GM19239 (cell line): ENCODE data around the gene CASD1.

Experiments
- DNase-seq: peaks from one replicate; pipeline ENCODE4 v3.0.0; 2011; ENCODE audit warnings: low spot score; ENCODE audit not compliant: insufficient read length
- FAIRE-seq: peaks from 2 replicates; lab custom pipeline; 2011; peaks lifted over from hg19 to GRCh38; lab: Jason Lieb, UNC

Gene CASD1

DNA sequence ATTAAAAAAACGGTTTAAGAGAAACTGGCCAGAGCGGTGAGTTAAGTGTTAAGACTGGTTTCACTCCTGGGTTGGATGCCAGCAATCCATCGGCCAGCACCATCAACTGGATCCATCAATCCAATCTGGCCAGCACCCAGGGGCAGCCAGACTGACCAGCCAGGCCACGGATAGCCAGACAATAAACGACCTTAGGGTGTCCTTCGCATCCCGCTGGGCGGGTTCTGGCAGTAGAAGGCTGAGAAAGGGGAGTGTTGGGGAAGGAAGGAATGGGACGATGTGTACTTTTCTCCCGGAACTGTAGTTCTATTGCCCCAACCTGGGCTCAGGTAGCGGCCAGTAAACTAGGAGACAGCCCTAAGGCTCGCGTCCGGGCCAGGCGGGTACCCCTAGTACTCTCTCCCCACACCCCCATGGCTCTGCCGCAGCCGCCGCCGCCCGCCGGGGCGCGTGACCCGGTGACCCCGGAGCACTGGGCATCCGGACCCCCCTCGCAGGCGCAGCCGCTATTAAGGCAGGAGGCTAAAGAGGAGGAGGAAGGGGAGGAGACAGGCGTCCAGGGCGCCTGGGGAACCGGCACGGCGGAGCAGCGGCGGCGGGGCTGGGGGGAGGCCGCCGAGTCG lies at the start of gene CASD1:
TSS of gene CASD1 (plus strand) at position 546 of the 623 bp plus-strand sequence. CDS start 276 bp downstream, outside the sequence.
- peak; percentile 14 for FAIRE-seq
- DNase-seq, result peak; percentile 65

DNA sequence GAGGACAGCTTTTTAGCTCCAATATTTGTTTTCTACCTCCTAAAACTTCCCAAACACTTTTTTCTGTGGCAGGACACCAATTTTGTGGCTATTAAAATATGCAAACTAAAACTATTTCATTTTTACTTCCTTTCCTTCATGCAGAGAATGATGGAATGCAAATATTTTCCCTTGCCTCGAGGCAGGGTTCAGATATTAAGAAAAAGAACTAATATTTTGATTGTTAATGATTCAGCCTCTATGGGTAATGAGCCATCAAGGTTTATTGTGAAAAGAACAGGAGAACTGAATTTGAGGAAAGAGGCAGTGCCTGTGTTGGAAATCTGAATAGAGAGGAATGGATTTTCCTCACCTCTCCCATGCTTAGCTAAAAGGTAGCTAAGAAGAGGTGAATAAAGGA lies 43.1 kb upstream of the CASD1 start:
- no peak for FAIRE-seq
- DNase-seq, result no peak

DNA sequence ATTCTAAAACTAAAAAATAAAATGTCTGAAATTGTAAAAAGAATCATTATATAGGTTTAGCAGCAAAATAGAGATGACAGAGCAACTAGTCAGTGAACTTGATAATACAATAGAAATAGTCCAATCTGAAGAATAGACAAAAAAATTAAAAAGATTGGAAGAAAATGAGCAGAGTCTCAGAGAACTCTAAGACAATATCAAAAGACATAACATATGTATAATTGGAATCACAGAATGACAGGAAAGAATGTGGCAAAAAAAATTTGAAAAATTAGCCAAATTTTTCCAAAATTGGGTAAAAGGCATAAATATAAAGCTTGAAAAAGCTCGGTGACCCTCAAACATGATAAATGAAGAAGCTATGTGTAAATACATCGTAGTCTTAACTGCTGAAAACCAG lies 38.0 kb upstream of the CASD1 start:
- FAIRE-seq (peak; percentile 37), DNase-seq (no peak)

DNA sequence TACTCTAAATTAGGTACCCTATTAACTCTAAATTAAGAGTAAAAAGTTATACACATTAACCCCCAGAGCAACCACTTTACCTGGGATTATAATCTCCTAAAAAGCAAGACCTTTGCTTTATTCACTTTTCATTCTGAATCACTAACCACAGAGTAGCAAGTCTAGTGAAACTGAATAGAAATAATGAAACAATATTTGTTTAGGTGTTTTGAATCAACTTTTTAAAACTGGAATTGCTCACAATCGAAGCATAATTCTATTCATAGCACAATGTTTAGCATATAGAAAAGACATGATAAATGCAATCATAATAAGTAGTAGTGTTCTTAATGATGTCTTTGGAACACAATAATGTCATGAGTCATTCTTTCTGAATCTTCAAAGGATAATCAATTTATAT lies 37.0 kb upstream of the CASD1 start:
- no peak for DNase-seq

DNA sequence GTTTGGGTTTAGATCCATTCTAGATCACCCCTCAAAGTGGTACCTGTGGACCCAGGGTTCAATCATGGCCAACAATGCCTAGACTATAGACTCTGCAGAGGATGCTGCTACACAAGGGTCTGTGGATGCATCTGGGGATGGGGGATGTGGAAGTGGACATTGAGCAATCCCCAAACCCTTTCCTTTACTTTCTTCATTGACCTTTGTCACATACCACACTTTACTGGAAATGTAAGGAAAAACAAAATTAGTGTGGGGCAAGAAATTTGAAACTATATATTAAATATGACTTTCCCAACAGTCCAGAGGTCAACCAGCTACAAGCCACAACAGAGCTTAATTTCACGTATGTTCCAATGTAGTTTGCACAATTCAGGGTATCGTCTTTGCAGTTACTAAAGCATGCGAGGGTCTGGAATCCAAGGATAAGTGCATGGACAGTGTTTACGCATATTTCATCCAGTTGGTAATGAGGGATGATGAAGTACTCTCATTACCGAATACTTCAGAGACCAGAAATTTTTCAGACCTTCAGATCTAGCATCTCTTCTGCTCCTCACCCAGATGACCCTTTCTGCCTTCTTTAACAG lies 33.3 kb upstream of the CASD1 start:
- no peak for FAIRE-seq
- DNase-seq, result no peak

More for the DNA sequence above, 37.0 kb upstream of the CASD1 start:
- no peak for FAIRE-seq

DNA sequence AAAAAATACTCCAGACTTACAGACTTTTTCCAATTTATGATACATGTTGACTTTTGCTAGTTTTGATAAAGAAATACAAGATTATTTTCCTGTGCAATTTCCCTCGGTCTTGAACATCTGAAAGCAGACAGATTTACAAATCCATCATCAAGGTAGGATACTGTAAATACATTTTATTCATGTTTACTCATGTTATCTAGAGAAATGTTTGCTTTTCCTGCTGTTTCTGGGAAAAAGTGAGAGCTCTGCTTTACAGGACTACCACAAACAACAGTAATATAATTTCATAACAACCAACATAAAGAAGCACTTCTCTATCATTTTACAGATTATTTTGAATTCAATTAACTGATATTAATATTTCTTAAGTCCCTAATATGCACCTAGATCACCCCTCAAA lies 31.7 kb upstream of the CASD1 start:
- FAIRE-seq (no peak), DNase-seq (no peak)

DNA sequence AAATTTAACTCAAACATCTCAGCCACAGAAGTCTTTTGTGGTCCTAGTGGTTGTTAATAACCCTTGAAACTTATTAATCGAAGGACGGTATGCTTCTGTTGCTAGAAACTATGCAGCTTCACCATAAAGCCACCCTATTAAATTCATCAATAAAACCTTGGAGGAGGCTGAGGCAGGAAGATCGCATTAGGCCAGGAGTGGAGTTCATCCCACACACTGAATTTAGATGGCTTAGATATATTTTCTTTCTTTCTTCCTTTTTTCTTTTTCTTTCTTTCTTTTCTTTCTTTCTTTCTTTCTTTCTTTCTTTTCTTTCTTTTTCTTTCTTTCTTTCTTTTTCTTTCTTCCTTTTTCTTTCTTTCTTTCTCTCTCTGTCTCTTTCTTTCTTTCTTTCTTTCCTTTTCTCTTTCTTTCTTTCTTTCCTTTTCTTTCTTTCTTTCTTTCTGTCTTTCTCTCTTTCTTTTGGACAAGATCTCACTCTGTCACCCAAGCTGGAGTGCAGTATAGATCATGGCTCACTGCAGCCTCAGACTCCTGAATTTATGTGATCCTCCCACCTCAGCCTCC lies 30.9 kb upstream of the CASD1 start:
- DNase-seq, result no peak
- no peak for FAIRE-seq

DNA sequence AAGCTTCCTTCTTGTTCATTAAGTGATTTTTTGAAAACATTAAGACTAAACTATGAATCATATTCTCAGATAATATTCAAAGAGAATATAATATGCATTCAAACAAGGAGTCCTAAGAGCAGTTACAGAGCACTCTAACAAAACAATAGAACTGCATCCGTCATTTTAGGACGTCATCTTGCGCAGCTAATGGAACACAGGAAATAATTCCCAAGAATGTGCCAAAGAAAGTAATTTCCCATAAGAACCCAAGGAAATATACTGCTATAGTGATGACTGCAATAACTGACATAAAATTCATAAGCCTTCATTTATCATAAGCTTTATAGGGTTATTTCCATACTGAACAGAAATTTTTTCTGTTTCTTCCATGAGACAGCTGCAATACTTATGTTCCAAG lies 28.3 kb upstream of the CASD1 start:
- DNase-seq (no peak), FAIRE-seq (no peak)

DNA sequence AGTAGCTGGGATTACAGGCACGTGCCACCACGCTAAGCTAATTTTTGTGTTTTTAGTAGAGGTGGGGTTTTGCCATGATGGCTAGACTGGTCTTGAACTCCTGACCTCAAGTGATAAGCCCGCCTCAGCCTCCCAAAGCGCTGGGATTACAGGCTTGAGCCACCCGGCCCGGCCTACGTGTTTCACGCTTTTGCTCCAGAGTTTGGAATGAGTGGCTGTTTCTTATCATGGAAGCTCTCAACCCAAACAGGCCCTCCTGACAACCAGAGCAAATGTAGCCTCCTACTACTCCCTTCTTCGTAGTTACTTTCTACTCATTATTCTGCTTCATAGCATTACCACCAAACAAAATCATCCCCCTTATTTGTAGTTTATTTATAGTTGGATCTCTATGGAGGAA lies 26.8 kb upstream of the CASD1 start:
- no peak for FAIRE-seq
- DNase-seq, result no peak

DNA sequence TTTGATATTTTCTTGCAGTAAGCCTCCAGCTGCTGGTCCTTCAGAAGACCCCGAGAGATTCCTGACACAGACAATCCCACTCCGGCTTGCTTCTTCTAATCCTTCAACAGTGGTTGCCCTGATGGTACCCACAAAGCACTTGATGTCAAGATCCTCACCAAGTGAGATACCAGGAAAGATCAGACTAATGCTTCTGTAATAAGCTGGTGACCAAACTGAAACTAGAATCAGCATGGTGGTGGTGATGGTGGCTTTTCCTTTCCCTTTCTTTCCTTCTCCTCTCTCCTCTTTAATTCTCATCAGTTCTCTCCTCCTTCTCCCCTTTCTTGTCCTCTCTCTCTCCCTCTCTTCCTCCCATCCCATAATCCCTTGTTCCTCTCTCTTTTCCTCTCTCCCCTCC lies 25.8 kb upstream of the CASD1 start:
- no peak for DNase-seq
- FAIRE-seq, result no peak

DNA sequence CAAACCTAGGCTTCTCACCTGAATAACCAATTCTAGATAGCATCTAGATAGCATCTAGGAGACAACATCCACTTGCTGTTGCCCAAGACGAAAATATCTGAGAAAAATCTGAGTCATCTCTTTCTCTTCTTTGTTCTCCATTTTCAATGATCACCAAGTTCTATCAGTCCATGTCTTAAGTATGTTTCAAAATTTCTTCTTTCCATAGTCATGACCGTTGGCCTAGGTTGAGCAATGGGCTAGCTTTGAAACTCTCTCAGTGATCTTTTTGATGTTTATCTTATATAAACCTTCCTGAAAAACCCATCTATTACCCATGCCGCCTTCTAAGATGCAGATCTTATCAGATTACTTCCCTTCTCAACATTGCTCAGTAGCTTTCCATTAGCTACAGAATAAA lies 23.4 kb upstream of the CASD1 start:
- no peak for FAIRE-seq

DNA sequence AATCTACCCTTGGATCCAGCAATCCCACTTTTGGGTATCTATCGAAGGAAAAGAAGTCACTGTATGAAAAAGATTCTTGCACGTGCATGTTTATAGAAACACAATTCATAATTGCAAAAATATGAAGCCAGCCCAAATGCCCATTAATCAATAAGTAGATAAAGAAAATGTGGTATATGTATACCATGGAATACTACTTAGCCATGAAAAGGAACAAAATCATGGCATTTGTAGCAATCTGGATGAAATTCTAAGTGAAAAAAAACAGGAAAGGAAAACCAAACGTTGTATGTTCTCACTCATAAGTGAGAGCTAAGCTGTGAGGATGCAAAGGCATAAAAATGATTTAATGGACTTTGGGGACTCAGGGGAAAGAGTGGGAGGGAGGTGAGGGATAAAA lies 18.2 kb upstream of the CASD1 start:
- DNase-seq (no peak), FAIRE-seq (peak; percentile 21)

More for the DNA sequence above, 23.4 kb upstream of the CASD1 start:
- DNase-seq, result no peak

DNA sequence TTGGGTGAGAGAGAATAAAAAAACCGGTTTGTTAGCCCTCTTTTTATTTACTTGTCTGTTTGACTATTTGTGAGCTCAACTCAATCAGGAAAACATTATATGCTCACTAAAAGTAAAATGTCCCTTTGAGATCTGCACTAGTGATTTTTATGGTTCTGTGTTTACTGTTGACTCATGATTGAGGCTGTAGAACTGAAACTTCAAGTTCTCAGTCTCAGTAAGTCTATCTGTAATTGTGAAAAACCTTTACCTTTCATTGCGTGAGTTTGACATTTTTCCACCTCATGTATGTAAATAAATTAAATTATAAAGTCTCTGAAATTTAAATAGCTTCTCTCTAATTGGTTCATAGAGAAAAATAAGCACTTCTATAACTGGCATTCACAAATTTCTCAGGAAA lies 17.0 kb upstream of the CASD1 start:
- DNase-seq, result peak; percentile 9

DNA sequence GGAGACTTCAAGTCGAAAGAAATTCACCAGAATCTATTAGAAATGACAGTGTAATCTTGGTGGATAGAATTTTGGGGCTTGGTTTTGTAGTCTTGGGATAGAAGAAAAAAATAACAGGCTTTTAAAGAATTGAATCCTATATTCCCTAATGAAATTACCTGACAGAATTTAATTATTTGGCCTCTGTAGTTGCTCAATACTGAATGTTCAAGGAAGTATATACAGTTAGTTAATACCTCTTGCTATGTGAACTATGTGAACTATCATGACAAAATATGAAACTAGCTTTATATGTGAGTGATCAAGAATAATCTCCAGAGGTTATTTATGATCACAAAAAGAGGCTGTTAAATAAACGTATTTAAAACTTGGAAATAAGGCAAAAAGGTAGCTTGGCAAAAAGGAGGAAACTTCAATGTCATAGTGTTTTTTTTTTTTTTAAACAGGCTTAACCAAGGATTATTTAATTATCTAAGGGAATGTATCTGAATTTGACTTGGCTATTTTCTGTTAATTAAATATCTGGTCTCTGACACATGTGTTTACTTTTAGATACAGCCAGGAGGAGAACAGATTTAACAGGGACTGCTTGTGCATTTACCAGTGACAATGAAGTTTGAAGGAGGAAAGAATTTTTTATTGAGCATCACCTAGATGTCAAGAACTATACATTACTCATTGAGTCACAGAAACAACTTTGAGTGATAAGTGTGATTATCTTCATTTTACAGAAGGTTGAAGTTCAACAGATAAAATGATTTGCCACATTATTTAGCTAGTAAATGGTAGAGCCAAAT lies 11.5 kb upstream of the CASD1 start:
- FAIRE-seq (peak; percentile 18), DNase-seq (no peak)

More for the DNA sequence above, 17.0 kb upstream of the CASD1 start:
- FAIRE-seq, result peak; percentile 76

DNA sequence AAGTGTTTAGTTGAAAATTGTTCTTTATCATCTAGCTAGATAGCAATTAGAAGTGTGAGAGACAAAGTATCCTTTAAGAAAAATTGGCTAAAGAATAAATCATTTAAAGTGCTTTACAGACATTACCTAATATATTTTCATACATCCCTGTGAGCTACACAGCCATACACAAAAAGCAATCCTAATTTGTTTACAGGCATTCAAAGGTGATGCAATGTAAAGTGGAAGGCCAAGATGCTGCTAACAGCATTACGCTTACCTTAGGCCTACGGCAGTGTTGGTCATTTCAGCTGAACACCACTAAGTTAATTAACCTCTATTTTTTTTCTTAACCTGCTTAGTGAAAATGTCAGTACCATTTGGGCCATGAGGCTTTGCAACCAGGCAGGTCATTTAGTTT lies 10.7 kb upstream of the CASD1 start:
- FAIRE-seq, result no peak
- DNase-seq, result no peak

DNA sequence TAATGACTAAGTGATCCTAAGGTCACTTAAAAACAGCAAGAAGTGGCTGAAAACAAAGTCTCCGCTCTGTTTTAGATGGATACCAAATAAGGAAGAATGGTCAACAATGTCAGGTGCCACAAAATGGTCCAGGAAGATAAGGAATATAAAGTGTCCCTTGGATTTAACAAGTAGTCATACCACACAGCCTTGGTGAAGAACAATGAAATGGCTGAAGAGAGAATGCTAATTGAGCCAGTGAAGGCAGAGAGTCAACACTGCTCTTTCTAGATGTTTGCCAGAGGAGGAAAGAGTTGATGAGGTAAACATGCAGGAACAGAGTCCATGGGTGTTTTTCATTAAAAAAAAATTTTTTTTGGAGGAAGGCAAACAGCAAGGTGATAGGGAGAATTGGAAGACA lies 2.1 kb upstream of the CASD1 start:
- no peak for FAIRE-seq

DNA sequence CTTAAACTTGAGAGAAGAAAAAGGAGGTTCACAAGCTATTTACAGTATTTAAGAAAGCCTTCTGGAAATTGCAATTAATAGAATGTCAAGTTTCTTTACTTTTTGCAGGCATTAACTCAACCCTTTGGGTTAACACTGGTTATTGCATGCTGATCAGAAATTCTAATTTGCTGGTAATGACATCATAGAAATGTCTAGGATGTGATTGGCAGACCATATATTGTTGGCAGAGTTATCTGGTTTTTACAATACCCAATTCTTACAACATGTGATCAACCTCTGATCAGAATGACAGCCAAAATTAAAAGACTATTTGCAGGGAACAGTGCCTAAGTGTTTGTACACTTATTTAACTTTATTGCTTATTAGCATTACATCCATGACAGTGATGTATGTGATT lies 1.6 kb upstream of the CASD1 start:
- no peak for FAIRE-seq
- DNase-seq, result no peak

More for the DNA sequence above, 2.1 kb upstream of the CASD1 start:
- DNase-seq, result no peak

DNA sequence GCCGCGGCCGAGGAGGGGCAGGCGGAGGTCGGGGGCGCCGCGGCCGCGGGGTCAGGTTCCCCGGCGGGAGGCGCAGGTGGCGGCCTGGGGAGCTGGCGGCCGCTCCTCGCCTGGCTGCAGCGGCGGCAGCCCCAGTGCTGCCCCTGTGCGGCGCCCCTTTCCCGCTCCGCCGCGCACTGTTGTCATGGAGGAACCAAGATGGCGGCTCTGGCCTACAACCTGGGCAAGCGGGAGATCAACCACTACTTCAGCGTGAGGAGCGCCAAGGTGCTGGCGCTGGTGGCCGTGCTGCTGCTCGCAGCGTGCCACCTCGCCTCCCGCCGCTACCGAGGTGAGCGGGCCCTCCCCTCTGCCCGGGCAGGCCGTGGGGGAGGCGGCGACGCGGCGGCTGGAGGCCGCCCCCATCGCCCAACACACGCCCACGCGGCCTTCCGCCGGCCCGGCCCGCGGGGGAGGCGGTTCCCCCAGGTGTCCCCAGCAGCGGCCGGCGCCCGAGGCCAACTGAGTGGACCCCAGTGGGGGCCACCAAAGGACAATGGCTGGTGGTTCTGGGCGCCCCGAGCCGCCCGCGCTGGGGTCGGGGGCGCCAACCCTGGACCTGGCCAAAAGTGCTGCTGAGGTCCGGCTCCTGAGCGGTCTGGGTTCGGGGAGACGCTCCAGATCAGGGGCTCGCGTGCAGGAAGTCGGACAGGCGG lies 425 bp downstream of the CASD1 start:
- DNase-seq (peak; percentile 75), FAIRE-seq (no peak)

DNA sequence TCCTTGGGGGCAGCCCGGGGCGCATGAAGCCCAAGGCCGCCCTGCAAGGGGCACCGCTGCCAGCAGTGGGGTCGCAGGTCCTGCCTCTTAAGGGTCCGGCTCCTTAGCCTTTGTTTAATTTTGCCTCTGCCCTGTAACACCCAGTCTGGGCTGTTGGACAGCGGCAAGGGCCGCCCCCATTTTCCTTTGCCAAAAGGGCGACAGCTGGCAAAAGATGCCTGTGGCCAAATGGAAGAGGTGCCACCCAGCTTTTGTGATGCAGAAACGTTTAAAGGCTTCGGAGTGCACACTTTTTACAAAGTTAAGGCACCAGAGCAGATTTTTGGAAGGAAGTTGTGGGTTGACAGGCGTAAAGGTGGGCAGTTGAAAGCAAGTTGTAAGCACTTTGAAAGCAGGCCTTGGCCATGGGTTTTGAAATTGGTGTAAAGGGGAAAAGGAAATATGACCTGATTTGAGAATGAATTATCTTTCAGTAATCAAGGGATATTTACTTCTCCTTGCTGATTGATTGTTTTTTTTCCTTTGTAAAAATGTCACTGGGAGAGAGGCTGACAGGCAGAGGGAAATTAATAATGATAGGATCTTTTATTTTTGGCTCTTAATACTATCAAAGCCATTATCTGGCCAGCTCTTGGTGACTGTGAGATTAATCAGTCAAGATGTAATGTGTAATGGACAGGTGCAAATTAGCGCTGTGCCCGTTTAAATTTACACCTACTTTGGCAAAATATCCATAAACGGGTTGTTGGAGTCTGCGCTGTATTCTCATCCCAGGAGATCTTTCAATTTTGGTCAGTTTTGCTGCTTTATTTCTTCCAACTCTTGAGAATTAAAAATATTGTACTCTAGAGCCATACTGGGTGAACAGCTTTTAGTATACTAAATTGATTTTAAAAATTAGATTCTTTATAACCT lies 1.2 kb downstream of the CASD1 start:
- FAIRE-seq, result peak; percentile 65
- DNase-seq, result peak; percentile 20
